Myocyte (in vitro differentiated cells): ENCODE results near the gene CACNA1B. TPM values are rescaled to one million over a fixed set of nuclear protein-coding genes. Genes with fewer than 3 reads are reported as not detected.
A peak's percentile ranks its signal among the peaks of the same experiment; 100 is the strongest.
"Not testable (repeated sequence)": the region's sequence is repeated elsewhere in the genome, so short reads cannot be mapped to it uniquely, and the experiment has no call there.

ENCODE experiments used
- DNase-seq: peaks from one replicate; pipeline ENCODE4 v3.0.0-alpha.2; 2012; ENCODE audit warnings: low read depth
- total RNA-seq: library from RNA; depleted of rRNA; stranded (reverse); fragments of >200 nt; gene quantifications from 2 replicates; pipeline ENCODE4 v1.2.3, GENCODE V29; 2014

The CACNA1B gene
- total RNA-seq, 1 donor from 2014 or later: not detected

GRCh38 chr9:137885121-137885520 lies 7.5 kb downstream of the CACNA1B start:
- not testable (repeated sequence) for DNase-seq

GRCh38 chr9:137888621-137889020 lies 11.0 kb downstream of the CACNA1B start:
- not testable (repeated sequence) for DNase-seq

- not testable (repeated sequence) for DNase-seq
Measured at GRCh38 chr9:137889966-137890365, 12.4 kb downstream of the CACNA1B start.

- DNase-seq: not testable (repeated sequence)
Measured at GRCh38 chr9:137890768-137891587, 13.4 kb downstream of the CACNA1B start.

- no peak for DNase-seq
Measured at GRCh38 chr9:137891588-137892423, 14.2 kb downstream of the CACNA1B start.

- peak; percentile 1 for DNase-seq
Measured at GRCh38 chr9:137892424-137893191, 15.0 kb downstream of the CACNA1B start.

- DNase-seq: no peak
Measured at GRCh38 chr9:137893670-137894069, 16.1 kb downstream of the CACNA1B start.

GRCh38 chr9:137899551-137900360 lies 22.2 kb downstream of the CACNA1B start:
- DNase-seq: no peak

- no peak for DNase-seq
Measured at GRCh38 chr9:137900584-137901310, 23.2 kb downstream of the CACNA1B start.

GRCh38 chr9:137902646-137903045 lies 25.1 kb downstream of the CACNA1B start:
- DNase-seq: no peak

GRCh38 chr9:137905740-137906139 lies 28.2 kb downstream of the CACNA1B start:
- DNase-seq: no peak

- no peak for DNase-seq
Measured at GRCh38 chr9:137907776-137908175, 30.2 kb downstream of the CACNA1B start.

- no peak for DNase-seq
Measured at GRCh38 chr9:137912671-137913070, 35.1 kb downstream of the CACNA1B start.

- no peak for DNase-seq
Measured at GRCh38 chr9:137913132-137913531, 35.5 kb downstream of the CACNA1B start.

GRCh38 chr9:137913771-137914767 lies 36.5 kb downstream of the CACNA1B start:
- no peak for DNase-seq

- DNase-seq: no peak
Measured at GRCh38 chr9:137916540-137916939, 39.0 kb downstream of the CACNA1B start.

GRCh38 chr9:137917116-137917515 lies 39.5 kb downstream of the CACNA1B start:
- DNase-seq: no peak

- no peak for DNase-seq
Measured at GRCh38 chr9:137917795-137918194, 40.2 kb downstream of the CACNA1B start.
